H9 (cell line): Measurements from ENCODE around the gene MRPS6. TPM values are rescaled to one million over a fixed set of nuclear protein-coding genes. Genes with fewer than 3 reads are reported as not detected.

Experiments
- DNase-seq: peaks from one replicate; pipeline ENCODE4 v3.0.0-alpha.2; 2017
- H2AFZ ChIP-seq: one replicate; pipeline ENCODE4 v1.6.1; 2013; ENCODE audit warnings: mild to moderate bottlenecking, low read length, control low read depth, moderate library complexity
- H2AK5ac ChIP-seq: 2 replicates; pipeline ENCODE4 v1.6.1; 2013; ENCODE audit warnings: low read length, control low read depth, mixed read lengths; ENCODE audit not compliant: insufficient read length
- H2BK120ac ChIP-seq: one replicate; pipeline ENCODE4 v1.6.1; 2013; ENCODE audit warnings: low read depth, mild to moderate bottlenecking, low read length, control low read depth, inconsistent platforms; ENCODE audit not compliant: poor library complexity, severe bottlenecking
- H2BK12ac ChIP-seq: 2 replicates; pipeline ENCODE4 v1.6.1; 2013; ENCODE audit warnings: low read length, control low read depth, mixed read lengths, low read depth; ENCODE audit not compliant: insufficient read length
- H2BK15ac ChIP-seq: 2 replicates; pipeline ENCODE4 v1.6.1; 2013; ENCODE audit warnings: low read depth, low read length, control low read depth
- H2BK20ac ChIP-seq: one replicate; pipeline ENCODE4 v1.6.1; 2013; ENCODE audit warnings: low read depth, mild to moderate bottlenecking, low read length, control low read depth, inconsistent platforms; ENCODE audit not compliant: poor library complexity, severe bottlenecking
- H2BK5ac ChIP-seq: 2 replicates; pipeline ENCODE4 v1.6.1; 2013; ENCODE audit warnings: low read length, control low read depth, mixed read lengths; ENCODE audit not compliant: insufficient read length
- H3K14ac ChIP-seq: 2 replicates; pipeline ENCODE4 v1.6.1; 2013; ENCODE audit warnings: low read length, control low read depth; ENCODE audit not compliant: insufficient read depth
- H3K18ac ChIP-seq: 2 replicates; pipeline ENCODE4 v1.6.1; 2013; ENCODE audit warnings: low read depth, mild to moderate bottlenecking, mixed read lengths, low read length, control low read depth; ENCODE audit not compliant: insufficient read length
- H3K23ac ChIP-seq: 2 replicates; pipeline ENCODE4 v1.6.1; 2013; ENCODE audit warnings: low read length, control low read depth, mixed read lengths, low read depth; ENCODE audit not compliant: insufficient read length
- H3K23me2 ChIP-seq: 2 replicates; pipeline ENCODE4 v1.6.1; 2013; ENCODE audit warnings: low read depth, mild to moderate bottlenecking, mixed read lengths, low read length, control low read depth; ENCODE audit not compliant: insufficient read length, poor library complexity, severe bottlenecking
- H3K27ac ChIP-seq: 2 replicates; pipeline ENCODE4 v1.5.1; 2013; ENCODE audit warnings: low read length, control low read depth, mixed read lengths, low read depth; ENCODE audit not compliant: insufficient read length
- H3K27me3 ChIP-seq: 2 replicates; pipeline ENCODE4 v1.6.1; 2013; ENCODE audit warnings: low read length, control low read depth, inconsistent platforms; ENCODE audit not compliant: insufficient read depth
- H3K4ac ChIP-seq: 2 replicates; pipeline ENCODE4 v1.6.1; 2013; ENCODE audit warnings: low read depth, mild to moderate bottlenecking, control low read depth, inconsistent platforms, low read length, moderate library complexity
- H3K4me1 ChIP-seq: 2 replicates; pipeline ENCODE4 v1.6.1; 2013; ENCODE audit warnings: low read length, control low read depth, inconsistent platforms; ENCODE audit not compliant: insufficient read depth
- H3K4me2 ChIP-seq: 2 replicates; pipeline ENCODE4 v1.6.1; 2013; ENCODE audit warnings: low read length, control low read depth, mixed read lengths; ENCODE audit not compliant: insufficient read length, insufficient read depth
- H3K56ac ChIP-seq: 2 replicates; pipeline ENCODE4 v1.6.1; 2013; ENCODE audit warnings: low read depth, mild to moderate bottlenecking, mixed read lengths, low read length, control low read depth; ENCODE audit not compliant: insufficient read length
- H3K79me1 ChIP-seq: 2 replicates; pipeline ENCODE4 v1.6.1; 2013; ENCODE audit warnings: low read depth, mild to moderate bottlenecking, moderate library complexity, low read length, control low read depth, inconsistent platforms; ENCODE audit not compliant: insufficient read depth, poor library complexity, severe bottlenecking
- H3K79me2 ChIP-seq: 2 replicates; pipeline ENCODE4 v1.6.1; 2013; ENCODE audit warnings: low read length, control low read depth, inconsistent platforms; ENCODE audit not compliant: insufficient read depth
- H3K9ac ChIP-seq: 2 replicates; pipeline ENCODE4 v1.6.1; 2013; ENCODE audit warnings: low read length, control low read depth, mixed read lengths; ENCODE audit not compliant: insufficient read length; ENCODE audit errors: extremely low read depth
- H3K9me3 ChIP-seq: one replicate; pipeline ENCODE4 v1.6.1; 2013; ENCODE audit warnings: low read depth, low read length, inconsistent platforms; ENCODE audit not compliant: control insufficient read depth
- H3T11ph ChIP-seq: one replicate; pipeline ENCODE4 v1.6.1; 2013; ENCODE audit warnings: mild to moderate bottlenecking, low read length, control low read depth, inconsistent platforms
- H4K20me1 ChIP-seq: one replicate; pipeline ENCODE4 v1.6.1; 2013; ENCODE audit not compliant: control insufficient read depth, insufficient read length, insufficient read depth
- H4K5ac ChIP-seq: 2 replicates; pipeline ENCODE4 v1.6.1; 2013; ENCODE audit warnings: low read depth, mild to moderate bottlenecking, mixed read lengths, low read length, control low read depth; ENCODE audit not compliant: insufficient read length
- H4K8ac ChIP-seq: replicated peaks from 2 replicates; pipeline ENCODE4 v1.6.1; 2013; ENCODE audit warnings: low read length, control low read depth, mixed read lengths, low read depth; ENCODE audit not compliant: insufficient read length
- H4K91ac ChIP-seq: 2 replicates; pipeline ENCODE4 v1.6.1; 2013; ENCODE audit warnings: low read depth, mild to moderate bottlenecking, moderate library complexity, mixed read lengths, low read length, control low read depth; ENCODE audit not compliant: insufficient read length
- H3K27ac Mint-ChIP-seq, 3 experiments: 2 replicates in 2 of 3; 3 replicates in 1 of 3; pipeline ENCODE4 v1.8.0; 2020 to 2021; ENCODE audit warnings: mixed read lengths in 3 of 3, mild to moderate bottlenecking in 1 of 3, moderate library complexity in 1 of 3
- H3K27me3 Mint-ChIP-seq: 2 replicates; pipeline ENCODE4 v1.8.0; 2021; ENCODE audit warnings: low read depth, mild to moderate bottlenecking, moderate library complexity, mixed read lengths
- H3K36me3 Mint-ChIP-seq, 3 experiments: 2 replicates in 2 of 3; 3 replicates in 1 of 3; pipeline ENCODE4 v1.8.0; 2020 to 2021; ENCODE audit warnings: low read depth in 3 of 3, mixed read lengths in 3 of 3; ENCODE audit not compliant: insufficient read depth in 1 of 3
- H3K4me1 Mint-ChIP-seq, 2 experiments: 2 replicates each; pipeline ENCODE4 v1.8.0; 2020; ENCODE audit warnings: mixed read lengths in 2 of 2
- H3K4me3 Mint-ChIP-seq, 2 experiments: 2 replicates in 1 of 2; 3 replicates in 1 of 2; pipeline ENCODE4 v1.8.0; 2020 to 2021; ENCODE audit warnings: mild to moderate bottlenecking in 2 of 2, mixed read lengths in 2 of 2, moderate library complexity in 1 of 2
- H3K9me3 Mint-ChIP-seq, 2 experiments: 2 replicates in 1 of 2; 3 replicates in 1 of 2; pipeline ENCODE4 v1.8.0; 2020; ENCODE audit warnings: mild to moderate bottlenecking in 2 of 2, mixed read lengths in 2 of 2, moderate library complexity in 1 of 2
- WGBS: extraction: QIAGEN DNeasy Blood & Tissue Kit; methylation state at CpG from one replicate; pipeline ENCODE4 v1.1.7; 2013; ENCODE audit warnings: missing lambda C conversion rate, low lambda C conversion rate, mixed read lengths; ENCODE audit not compliant: insufficient read length; ENCODE audit errors: extremely low coverage; 5-methylcytosine and 5-hydroxymethylcytosine counted together
- total RNA-seq: library from RNA; stranded (reverse); gene quantifications from 2 replicates; pipeline ENCODE4 v1.2.1, GENCODE V29; 2021
- TF ChIP-seq, protein P1 (sequence below): fragments of 200-600 bp; sonication (generic); conservative IDR thresholded peaks from 3 replicates; pipeline ENCODE4 v1.8.0; 2021; ENCODE audit warnings: antibody characterized with exemption, mild to moderate bottlenecking

Gene MRPS6
- total RNA-seq, 1 experiment from 2014 or later, result 83.2 TPM

GRCh38 chr21:34093083-34093482 is 19.7 kb downstream of the MRPS6 start:
- no peak overlapping the region for H4K8ac ChIP-seq
- H3K27ac Mint-ChIP-seq, result no peak overlapping the region
- H2AFZ ChIP-seq, result no peak overlapping the region
- H3K4me2 ChIP-seq, result no peak overlapping the region
- H3K14ac ChIP-seq, result no peak overlapping the region
- H3K4me3 Mint-ChIP-seq, result no peak overlapping the region
- H3K56ac ChIP-seq, result no peak overlapping the region
- H3K9ac ChIP-seq, result no peak overlapping the region
- no peak overlapping the region for H3K23ac ChIP-seq
- no peak overlapping the region for H3K4ac ChIP-seq
- no peak overlapping the region for H2BK120ac ChIP-seq
- H3K79me1 ChIP-seq, result peaks cover 3% of the 10 kb centered on the region
- no peak overlapping the region for H2BK20ac ChIP-seq
- peaks cover 20% of the 10 kb centered on the region; the same call in 1 of the 2 replicates for H3K79me2 ChIP-seq
- H4K91ac ChIP-seq, result no peak overlapping the region
- H3K18ac ChIP-seq, result no peak overlapping the region
- H3K23me2 ChIP-seq, result no peaks in the 10 kb centered on the region
- H2BK12ac ChIP-seq, result no peak overlapping the region
- H3K4me1 ChIP-seq, result peaks cover 2% of the 10 kb centered on the region; the same call in 1 of the 2 replicates
- no peak for DNase-seq
- no CpG with 5 or more reads among the region's 3 CpGs for WGBS
- H3K36me3 Mint-ChIP-seq, result peaks cover 16 to 30% (median 27%) of the 10 kb centered on the region in 3 experiments; a peak in 6 of 7 replicates
- no peaks in the 10 kb centered on the region for H3K27me3 Mint-ChIP-seq
- H2BK15ac ChIP-seq, result no peak overlapping the region
- H3K4me1 Mint-ChIP-seq, result peaks cover 15 to 27% of the 10 kb centered on the region in 2 experiments
- TF ChIP-seq, protein P1, sequence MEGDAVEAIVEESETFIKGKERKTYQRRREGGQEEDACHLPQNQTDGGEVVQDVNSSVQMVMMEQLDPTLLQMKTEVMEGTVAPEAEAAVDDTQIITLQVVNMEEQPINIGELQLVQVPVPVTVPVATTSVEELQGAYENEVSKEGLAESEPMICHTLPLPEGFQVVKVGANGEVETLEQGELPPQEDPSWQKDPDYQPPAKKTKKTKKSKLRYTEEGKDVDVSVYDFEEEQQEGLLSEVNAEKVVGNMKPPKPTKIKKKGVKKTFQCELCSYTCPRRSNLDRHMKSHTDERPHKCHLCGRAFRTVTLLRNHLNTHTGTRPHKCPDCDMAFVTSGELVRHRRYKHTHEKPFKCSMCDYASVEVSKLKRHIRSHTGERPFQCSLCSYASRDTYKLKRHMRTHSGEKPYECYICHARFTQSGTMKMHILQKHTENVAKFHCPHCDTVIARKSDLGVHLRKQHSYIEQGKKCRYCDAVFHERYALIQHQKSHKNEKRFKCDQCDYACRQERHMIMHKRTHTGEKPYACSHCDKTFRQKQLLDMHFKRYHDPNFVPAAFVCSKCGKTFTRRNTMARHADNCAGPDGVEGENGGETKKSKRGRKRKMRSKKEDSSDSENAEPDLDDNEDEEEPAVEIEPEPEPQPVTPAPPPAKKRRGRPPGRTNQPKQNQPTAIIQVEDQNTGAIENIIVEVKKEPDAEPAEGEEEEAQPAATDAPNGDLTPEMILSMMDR, result no peak
- H3K9me3 ChIP-seq, result no peaks in the 10 kb centered on the region
- H3K9me3 Mint-ChIP-seq, result no peaks in the 10 kb centered on the region
- H3K27ac ChIP-seq, result no peak overlapping the region
- H4K5ac ChIP-seq, result no peak overlapping the region
- no peaks in the 10 kb centered on the region for H4K20me1 ChIP-seq
- H2AK5ac ChIP-seq, result no peak overlapping the region
- H2BK5ac ChIP-seq, result no peak overlapping the region
- no peaks in the 10 kb centered on the region for H3K27me3 ChIP-seq
- no peak overlapping the region for H3T11ph ChIP-seq
